ENCODE data around the gene TBX15.

DNA sequence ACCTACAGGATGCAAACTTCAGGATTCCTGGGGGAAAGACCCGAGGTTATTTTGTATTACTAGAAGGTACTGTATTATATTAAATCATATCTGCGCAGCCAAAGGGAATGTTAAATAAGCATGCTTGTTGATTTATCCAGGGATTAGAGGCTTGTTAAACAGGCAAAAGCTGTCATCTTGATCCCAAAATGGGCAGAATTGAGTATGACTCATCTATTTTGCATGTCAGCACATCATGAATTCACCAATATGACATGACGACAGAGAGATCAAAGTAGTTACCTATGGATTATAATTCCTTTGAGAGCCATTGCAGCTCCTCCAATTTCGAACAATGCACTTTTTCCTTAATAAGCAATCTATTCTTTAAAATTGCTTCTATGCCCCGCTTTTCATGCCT lies 66.1 kb downstream of the TBX15 start:
- TF ChIP-seq, protein P1, sequence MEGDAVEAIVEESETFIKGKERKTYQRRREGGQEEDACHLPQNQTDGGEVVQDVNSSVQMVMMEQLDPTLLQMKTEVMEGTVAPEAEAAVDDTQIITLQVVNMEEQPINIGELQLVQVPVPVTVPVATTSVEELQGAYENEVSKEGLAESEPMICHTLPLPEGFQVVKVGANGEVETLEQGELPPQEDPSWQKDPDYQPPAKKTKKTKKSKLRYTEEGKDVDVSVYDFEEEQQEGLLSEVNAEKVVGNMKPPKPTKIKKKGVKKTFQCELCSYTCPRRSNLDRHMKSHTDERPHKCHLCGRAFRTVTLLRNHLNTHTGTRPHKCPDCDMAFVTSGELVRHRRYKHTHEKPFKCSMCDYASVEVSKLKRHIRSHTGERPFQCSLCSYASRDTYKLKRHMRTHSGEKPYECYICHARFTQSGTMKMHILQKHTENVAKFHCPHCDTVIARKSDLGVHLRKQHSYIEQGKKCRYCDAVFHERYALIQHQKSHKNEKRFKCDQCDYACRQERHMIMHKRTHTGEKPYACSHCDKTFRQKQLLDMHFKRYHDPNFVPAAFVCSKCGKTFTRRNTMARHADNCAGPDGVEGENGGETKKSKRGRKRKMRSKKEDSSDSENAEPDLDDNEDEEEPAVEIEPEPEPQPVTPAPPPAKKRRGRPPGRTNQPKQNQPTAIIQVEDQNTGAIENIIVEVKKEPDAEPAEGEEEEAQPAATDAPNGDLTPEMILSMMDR (conservative IDR thresholded peaks at IDR 0.05; ENCODE audit: low read depth, low read length): no peak
- no peak for TF ChIP-seq EZH2 (IDR thresholded peaks at IDR 0.05; ENCODE audit: borderline replicate concordance, low read depth, low read length, poor library complexity, severe bottlenecking)

Measured in A673 (cell line).